HCT116 (cell line): ENCODE data around the gene PLAAT2. TPM values are rescaled to one million over a fixed set of nuclear protein-coding genes. Genes with fewer than 3 reads are reported as not detected.

Experiments used
- ATAC-seq: fragments of 200-7000 bp; cut with Tn5 transposase; 2 replicates; pipeline ENCODE4 v1.9.1; 2020; ENCODE audit warnings: mild to moderate bottlenecking, moderate library complexity
- BruUV-seq: library from RNA; stranded (reverse); fragments of 400-500 nt; replicated peaks from 2 replicates; lab custom pipeline; 2021; lab: Mats Ljungman, UMichigan
- CTCF ChIA-PET: fragments of 300-600 bp; sonication (Branson Sonifier 250); formaldehyde crosslinking; loops from one replicate; lab custom pipeline; 2021; ENCODE audit warnings: antibody characterized with exemption; lab: Charles Lee
- POLR2A ChIA-PET: fragments of 300-600, 350-600 bp; sonication (Branson Sonifier 250); formaldehyde crosslinking; loops from one replicate; lab custom pipeline; 2021; ENCODE audit warnings: antibody characterized with exemption; lab: Charles Lee
- RAD21 ChIA-PET, 2 experiments: fragments of 300-600 bp; sonication (Branson Sonifier 250); formaldehyde crosslinking; loops; one replicate each; lab custom pipeline; 2023; ENCODE audit warnings: low total read pairs in 2 of 2; ENCODE audit not compliant: uncharacterized antibody in 2 of 2, unreplicated experiment in 2 of 2, low non-redundant PET in 1 of 2; lab: Charles Lee
- DNase-seq: peaks from one replicate; pipeline ENCODE4 v3.0.0-alpha.2; 2010; ENCODE audit warnings: low read depth, low spot score
- H2AFZ ChIP-seq: fragments of 200-600 bp; shearing (Covaris generic), sonication (generic); 2 replicates; pipeline ENCODE4 v1.6.1; 2017; ENCODE audit warnings: low read depth, mixed run types, mixed read lengths, antibody characterized with exemption, low read length; ENCODE audit not compliant: poor library complexity, severe bottlenecking
- H3K27ac ChIP-seq: 2 replicates; pipeline ENCODE4 v1.5.1; 2012; ENCODE audit warnings: low read depth, low read length
- H3K27me3 ChIP-seq: fragments of 200-600 bp; sonication (generic); 2 replicates; pipeline ENCODE4 v1.6.1; 2016; ENCODE audit warnings: mixed run types, low read length, mixed read lengths; ENCODE audit not compliant: insufficient read depth
- H3K36me3 ChIP-seq, 2 experiments: fragments of 200-500 bp in 1 of 2; fragments of 200-600 bp in 1 of 2; sonication (Bioruptor generic) in 1 of 2; sonication (generic) in 1 of 2; 2 replicates each; pipeline versions ENCODE4 v1.5.1 to v1.6.1; 2014 to 2016; ENCODE audit warnings: low read length in 2 of 2, inconsistent platforms in 1 of 2, mixed read lengths in 1 of 2, mixed run types in 1 of 2; ENCODE audit not compliant: insufficient read depth in 2 of 2, control insufficient read depth in 1 of 2
- H3K4me1 ChIP-seq, 2 experiments: fragments of 200-600 bp in 1 of 2; sonication (generic) in 1 of 2; 2 replicates each; pipeline versions ENCODE4 v1.5.1 to v1.6.1; 2012 to 2017; ENCODE audit warnings: low read length in 2 of 2, inconsistent platforms in 1 of 2, mild to moderate bottlenecking in 1 of 2, mixed read lengths in 1 of 2, mixed run types in 1 of 2, moderate library complexity in 1 of 2; ENCODE audit not compliant: insufficient read depth in 2 of 2, control insufficient read depth in 1 of 2
- H3K4me2 ChIP-seq: fragments of 200-600 bp; sonication (generic); 2 replicates; pipeline ENCODE4 v1.6.1; 2017; ENCODE audit warnings: mixed run types, low read length, mixed read lengths
- H3K4me3 ChIP-seq, 2 experiments: fragments of 200-600 bp in 1 of 2; sonication (generic) in 1 of 2; replicated peaks in 1 of 2; 2 replicates each; pipeline ENCODE4 v1.5.1; 2011 to 2016; ENCODE audit warnings: low read length in 2 of 2, control low read depth in 1 of 2, low read depth in 1 of 2, mild to moderate bottlenecking in 1 of 2, mixed read lengths in 1 of 2, mixed run types in 1 of 2
- H3K79me2 ChIP-seq: fragments of 200-600 bp; sonication (generic); 2 replicates; pipeline ENCODE4 v1.6.1; 2017; ENCODE audit warnings: mild to moderate bottlenecking, mixed run types, low read length, moderate library complexity, mixed read lengths; ENCODE audit not compliant: insufficient read depth
- H3K9ac ChIP-seq: fragments of 200-600 bp; sonication (generic); 2 replicates; pipeline ENCODE4 v1.6.1; 2016; ENCODE audit warnings: low read length, mixed read lengths
- H3K9me2 ChIP-seq: fragments of 200-600 bp; sonication (generic), shearing (Covaris generic); 2 replicates; pipeline ENCODE4 v1.6.1; 2017; ENCODE audit warnings: mixed run types, mild to moderate bottlenecking, moderate library complexity; ENCODE audit not compliant: insufficient read depth
- H3K9me3 ChIP-seq, 2 experiments: fragments of 200-500 bp in 1 of 2; fragments of 200-600 bp in 1 of 2; sonication (Bioruptor generic) in 1 of 2; sonication (generic) in 1 of 2; 2 replicates each; pipeline ENCODE4 v1.6.1; 2014 to 2017; ENCODE audit warnings: low read length in 2 of 2, mixed read lengths in 2 of 2, inconsistent platforms in 1 of 2, low read depth in 1 of 2, mild to moderate bottlenecking in 1 of 2, mixed run types in 1 of 2, moderate library complexity in 1 of 2; ENCODE audit not compliant: control insufficient read depth in 1 of 2, insufficient read depth in 1 of 2
- H4K20me1 ChIP-seq: fragments of 200-600 bp; sonication (generic), shearing (Covaris generic); 2 replicates; pipeline ENCODE4 v1.6.1; 2017; ENCODE audit warnings: mixed run types, mild to moderate bottlenecking, moderate library complexity; ENCODE audit not compliant: insufficient read depth
- ELF1 ChIP-seq: IDR thresholded peaks from 2 replicates; pipeline ENCODE4 v1.6.1; 2012; ENCODE audit warnings: low read depth, borderline replicate concordance
- EZH2 ChIP-seq: fragments of 200-600 bp; sonication (generic); IDR thresholded peaks from 2 replicates; pipeline ENCODE4 v1.6.1; 2017; ENCODE audit warnings: antibody characterized with exemption, mixed run types
- FOSL1 ChIP-seq: IDR thresholded peaks from 2 replicates; pipeline ENCODE4 v1.6.1; 2012; ENCODE audit warnings: low read depth
- POLR2A ChIP-seq: IDR thresholded peaks from 2 replicates; pipeline ENCODE4 v1.7.0; 2011; ENCODE audit warnings: borderline replicate concordance; ENCODE audit not compliant: insufficient read depth, insufficient read length; ENCODE audit errors: extremely low read depth
- POLR2AphosphoS5 ChIP-seq: IDR thresholded peaks from 2 replicates; pipeline ENCODE4 v1.6.1; 2011; ENCODE audit warnings: mild to moderate bottlenecking, low read depth, low read length, moderate library complexity
- RAD21 ChIP-seq: IDR thresholded peaks from 2 replicates; pipeline ENCODE4 v1.6.1; 2012; ENCODE audit warnings: low read depth, mild to moderate bottlenecking
- SRF ChIP-seq: IDR thresholded peaks from 2 replicates; pipeline ENCODE4 v1.6.1; 2012; ENCODE audit warnings: low read depth
- YY1 ChIP-seq: IDR thresholded peaks from 2 replicates; pipeline ENCODE4 v1.6.1; 2011; ENCODE audit warnings: low read length, low read depth, moderate library complexity, mild to moderate bottlenecking; ENCODE audit not compliant: insufficient replicate concordance; ENCODE audit errors: extremely low read depth
- intact Hi-C: fragments of 100-400 bp; cut with micrococcal nuclease; formaldehyde crosslinking; loops from 2 replicates; pipeline ENCODE4 v1.10.0; 2022
- total RNA-seq: library from RNA; stranded (reverse); gene quantifications from one replicate; pipeline ENCODE4 v1.2.1, GENCODE V29; 2021; ENCODE audit not compliant: unreplicated experiment
- TF ChIP-seq, protein P1 (sequence below): IDR thresholded peaks from 2 replicates; pipeline ENCODE4 v1.6.1; 2012; ENCODE audit warnings: low read depth
- TF ChIP-seq, protein P2 (sequence below): IDR thresholded peaks from 2 replicates; pipeline ENCODE4 v1.6.1; 2012
- TF ChIP-seq, protein P3 (sequence below), 3 experiments: fragments of 200-600 bp in 1 of 3; sonication (generic) in 1 of 3; IDR thresholded peaks in 2 of 3; conservative IDR thresholded peaks in 1 of 3; 2 replicates each; pipeline ENCODE4 v1.5.1; 2012 to 2017; ENCODE audit warnings: low read depth in 2 of 3, low read length in 2 of 3, antibody characterized with exemption in 1 of 3, borderline replicate concordance in 1 of 3, control low read depth in 1 of 3, mild to moderate bottlenecking in 1 of 3, mixed read lengths in 1 of 3, mixed run types in 1 of 3, moderate library complexity in 1 of 3; ENCODE audit not compliant: insufficient read depth in 1 of 3

Gene PLAAT2
- total RNA-seq, 1 experiment from 2014 or later: not detected

DNA sequence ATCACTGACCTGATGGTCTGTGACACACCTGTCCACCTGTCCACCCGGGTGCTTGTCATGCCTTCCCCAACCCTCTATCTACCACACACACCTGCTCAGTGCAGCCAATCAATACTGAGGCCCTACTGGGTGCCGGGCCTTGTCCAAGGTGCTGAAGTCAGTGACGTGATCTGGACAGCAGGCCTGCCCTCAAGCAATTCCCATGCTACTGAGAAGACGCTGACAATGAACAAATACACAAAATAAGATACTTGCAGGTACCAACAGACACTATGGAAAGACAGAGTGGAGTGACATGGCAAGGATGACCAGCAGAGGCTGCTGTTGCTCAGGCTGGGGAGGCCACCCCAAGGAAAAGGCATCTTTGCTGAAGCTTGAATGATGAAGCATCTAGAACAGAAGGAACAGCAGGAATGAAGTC, 29.8 kb upstream of the PLAAT2 start:
- TF ChIP-seq, protein P1, sequence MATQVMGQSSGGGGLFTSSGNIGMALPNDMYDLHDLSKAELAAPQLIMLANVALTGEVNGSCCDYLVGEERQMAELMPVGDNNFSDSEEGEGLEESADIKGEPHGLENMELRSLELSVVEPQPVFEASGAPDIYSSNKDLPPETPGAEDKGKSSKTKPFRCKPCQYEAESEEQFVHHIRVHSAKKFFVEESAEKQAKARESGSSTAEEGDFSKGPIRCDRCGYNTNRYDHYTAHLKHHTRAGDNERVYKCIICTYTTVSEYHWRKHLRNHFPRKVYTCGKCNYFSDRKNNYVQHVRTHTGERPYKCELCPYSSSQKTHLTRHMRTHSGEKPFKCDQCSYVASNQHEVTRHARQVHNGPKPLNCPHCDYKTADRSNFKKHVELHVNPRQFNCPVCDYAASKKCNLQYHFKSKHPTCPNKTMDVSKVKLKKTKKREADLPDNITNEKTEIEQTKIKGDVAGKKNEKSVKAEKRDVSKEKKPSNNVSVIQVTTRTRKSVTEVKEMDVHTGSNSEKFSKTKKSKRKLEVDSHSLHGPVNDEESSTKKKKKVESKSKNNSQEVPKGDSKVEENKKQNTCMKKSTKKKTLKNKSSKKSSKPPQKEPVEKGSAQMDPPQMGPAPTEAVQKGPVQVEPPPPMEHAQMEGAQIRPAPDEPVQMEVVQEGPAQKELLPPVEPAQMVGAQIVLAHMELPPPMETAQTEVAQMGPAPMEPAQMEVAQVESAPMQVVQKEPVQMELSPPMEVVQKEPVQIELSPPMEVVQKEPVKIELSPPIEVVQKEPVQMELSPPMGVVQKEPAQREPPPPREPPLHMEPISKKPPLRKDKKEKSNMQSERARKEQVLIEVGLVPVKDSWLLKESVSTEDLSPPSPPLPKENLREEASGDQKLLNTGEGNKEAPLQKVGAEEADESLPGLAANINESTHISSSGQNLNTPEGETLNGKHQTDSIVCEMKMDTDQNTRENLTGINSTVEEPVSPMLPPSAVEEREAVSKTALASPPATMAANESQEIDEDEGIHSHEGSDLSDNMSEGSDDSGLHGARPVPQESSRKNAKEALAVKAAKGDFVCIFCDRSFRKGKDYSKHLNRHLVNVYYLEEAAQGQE: peak; percentile 47
- no peak for TF ChIP-seq ELF1
- TF ChIP-seq FOSL1: no peak
- TF ChIP-seq POLR2A: no peak
- TF ChIP-seq POLR2AphosphoS5: no peak
- TF ChIP-seq EZH2: no peak
- peak; percentile 68 for TF ChIP-seq RAD21
- TF ChIP-seq, protein P2, sequence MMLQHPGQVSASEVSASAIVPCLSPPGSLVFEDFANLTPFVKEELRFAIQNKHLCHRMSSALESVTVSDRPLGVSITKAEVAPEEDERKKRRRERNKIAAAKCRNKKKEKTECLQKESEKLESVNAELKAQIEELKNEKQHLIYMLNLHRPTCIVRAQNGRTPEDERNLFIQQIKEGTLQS: no peak
- no peak for TF ChIP-seq YY1
- TF ChIP-seq SRF: no peak
- TF ChIP-seq, protein P3, sequence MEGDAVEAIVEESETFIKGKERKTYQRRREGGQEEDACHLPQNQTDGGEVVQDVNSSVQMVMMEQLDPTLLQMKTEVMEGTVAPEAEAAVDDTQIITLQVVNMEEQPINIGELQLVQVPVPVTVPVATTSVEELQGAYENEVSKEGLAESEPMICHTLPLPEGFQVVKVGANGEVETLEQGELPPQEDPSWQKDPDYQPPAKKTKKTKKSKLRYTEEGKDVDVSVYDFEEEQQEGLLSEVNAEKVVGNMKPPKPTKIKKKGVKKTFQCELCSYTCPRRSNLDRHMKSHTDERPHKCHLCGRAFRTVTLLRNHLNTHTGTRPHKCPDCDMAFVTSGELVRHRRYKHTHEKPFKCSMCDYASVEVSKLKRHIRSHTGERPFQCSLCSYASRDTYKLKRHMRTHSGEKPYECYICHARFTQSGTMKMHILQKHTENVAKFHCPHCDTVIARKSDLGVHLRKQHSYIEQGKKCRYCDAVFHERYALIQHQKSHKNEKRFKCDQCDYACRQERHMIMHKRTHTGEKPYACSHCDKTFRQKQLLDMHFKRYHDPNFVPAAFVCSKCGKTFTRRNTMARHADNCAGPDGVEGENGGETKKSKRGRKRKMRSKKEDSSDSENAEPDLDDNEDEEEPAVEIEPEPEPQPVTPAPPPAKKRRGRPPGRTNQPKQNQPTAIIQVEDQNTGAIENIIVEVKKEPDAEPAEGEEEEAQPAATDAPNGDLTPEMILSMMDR (IDR thresholded peaks at IDR 0.05 in 2 of 3, conservative IDR thresholded peaks at IDR 0.05 in 1 of 3; ENCODE audit: borderline replicate concordance in 1 of 3, insufficient read depth in 1 of 3, low read depth in 2 of 3, low read length in 2 of 3): peak; percentile 30 to 79 (median 72); a peak in 5 of 6 replicates
- Histone ChIP-seq H3K4me3 (no peak overlapping the region), H3K27ac (no peak overlapping the region), H3K79me2 (no peaks in the 10 kb centered on the region), H3K27me3 (no peaks in the 10 kb centered on the region), H3K4me2 (no peak overlapping the region), H4K20me1 (no peaks in the 10 kb centered on the region), H3K9me2 (no peaks in the 10 kb centered on the region), H3K4me1 (no peaks in the 10 kb centered on the region), H3K9me3 (no peaks in the 10 kb centered on the region), H3K9ac (no peak overlapping the region), H3K36me3 (no peaks in the 10 kb centered on the region), H2AFZ (no peak overlapping the region)
- intact Hi-C loops: loop anchor here (1.0 kb wide), 1 partner anchor 42 kb away; no protein-coding TSS in a partner anchor
- CTCF ChIA-PET: interaction anchor here (0.8 to 2.0 kb wide), 4 partner anchors 10 to 352 kb away, joined by 3 to 6 read pairs (median 4); no protein-coding TSS in a partner anchor
- no TSS peak for BruUV-seq
- DNase-seq (no peak), ATAC-seq (peak; percentile 86)
- POLR2A ChIA-PET: no interaction called here
- RAD21 ChIA-PET: no interaction called here
